ENCODE data around the gene ST8SIA5.

Gene ST8SIA5

GRCh38 chr18:46676182-46676835, 80.5 kb downstream of the ST8SIA5 start:
- DNase-seq (ENCODE audit: extremely low read depth in 1 of 2, low read depth in 1 of 2): no peak

DNA sequence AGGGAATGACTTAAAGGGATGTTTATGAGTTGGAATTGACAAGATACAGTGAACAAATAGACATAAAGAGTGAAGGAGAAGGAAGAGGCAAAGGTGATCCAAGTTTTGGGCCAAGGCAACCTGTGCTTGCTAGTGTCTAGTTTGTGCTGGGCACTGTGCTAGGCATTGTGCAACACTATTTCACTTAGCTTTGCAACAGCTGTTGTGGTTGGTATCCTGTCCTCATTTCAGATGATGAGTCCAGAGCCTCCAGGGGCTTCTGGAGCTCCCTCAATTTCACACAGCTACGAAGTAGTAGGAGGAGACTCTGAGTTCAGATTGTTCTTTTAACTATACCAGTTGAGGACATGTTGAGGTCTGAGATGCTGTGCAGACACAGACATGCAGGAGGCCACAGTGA, 81.7 kb downstream of the ST8SIA5 start:
- DNase-seq (ENCODE audit: extremely low read depth in 1 of 2, low read depth in 1 of 2): no peak

DNA sequence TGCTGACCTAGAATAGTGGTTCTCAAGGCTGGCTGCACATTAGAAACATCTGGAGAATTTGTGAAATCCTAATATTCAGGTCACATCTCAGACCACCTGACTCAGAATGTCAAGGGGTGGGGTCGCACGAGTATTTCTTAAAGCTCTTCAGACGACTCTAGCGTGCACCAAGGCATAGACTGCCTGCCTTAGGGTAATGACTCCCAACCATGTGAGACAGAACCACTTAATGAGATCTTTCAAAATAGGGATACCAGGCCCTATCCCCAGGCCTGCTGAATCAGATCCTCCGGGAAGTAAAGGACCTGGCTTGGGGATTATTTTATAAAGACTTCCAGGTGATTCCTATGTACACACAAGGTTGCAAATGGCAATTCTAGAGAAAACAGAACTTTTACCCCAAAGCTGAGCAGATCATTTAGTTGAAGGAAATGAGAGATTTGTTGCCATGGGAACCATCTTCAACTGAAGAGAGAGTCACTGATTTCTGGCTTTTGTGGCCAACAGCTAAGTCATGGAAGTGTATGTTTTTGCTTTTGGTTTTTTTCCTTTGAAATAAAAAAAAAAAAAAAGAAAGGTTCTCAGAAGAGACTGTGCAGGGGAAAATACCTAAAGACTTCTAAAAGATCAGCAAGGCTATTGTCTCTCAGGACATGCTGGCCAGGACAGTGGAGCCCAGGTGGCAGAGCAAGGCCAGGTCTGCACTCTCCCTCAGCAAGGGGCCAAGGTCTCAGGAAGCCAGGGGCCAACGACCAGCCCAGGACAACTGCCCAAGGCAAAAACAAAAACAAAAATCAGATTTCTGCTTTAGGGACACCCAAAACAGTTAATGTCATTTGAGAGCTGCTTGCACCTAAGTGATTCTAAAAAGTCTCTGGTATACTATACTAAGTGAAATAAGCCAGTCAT, 84.5 kb downstream of the ST8SIA5 start:
- no peak for DNase-seq (ENCODE audit: extremely low read depth in 1 of 2, low read depth in 1 of 2)

GRCh38 chr18:46668694-46669093, 88.2 kb downstream of the ST8SIA5 start:
- no peak for DNase-seq (ENCODE audit: extremely low read depth in 1 of 2, low read depth in 1 of 2)

DNA sequence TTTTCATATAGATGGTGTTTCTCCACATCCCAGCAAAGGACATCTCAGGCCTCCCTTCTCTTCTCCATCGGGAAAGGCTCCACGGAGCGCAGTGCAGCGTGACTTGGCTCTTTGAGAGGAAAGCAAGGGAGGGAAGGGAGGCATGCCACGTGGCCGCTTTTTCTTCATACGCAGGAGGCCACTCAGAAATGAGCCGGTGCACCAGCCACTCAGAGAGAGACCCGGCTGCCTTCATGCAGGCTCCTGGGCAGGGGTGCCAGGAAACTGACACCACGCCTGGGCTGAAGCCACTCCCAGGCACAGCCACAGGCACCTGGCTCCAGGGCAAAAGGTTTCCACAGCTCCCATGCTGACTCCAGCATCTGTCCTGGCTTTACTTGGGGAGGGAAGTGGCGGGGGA, 88.7 kb downstream of the ST8SIA5 start:
- no peak for DNase-seq (ENCODE audit: extremely low read depth in 1 of 2, low read depth in 1 of 2)

- DNase-seq (ENCODE audit: extremely low read depth in 1 of 2, low read depth in 1 of 2): no peak
Observed at GRCh38 chr18:46663539-46663938, 93.3 kb downstream of the ST8SIA5 start.

- no peak for DNase-seq (ENCODE audit: extremely low read depth in 1 of 2, low read depth in 1 of 2)
Observed at GRCh38 chr18:46660957-46661749, 95.7 kb downstream of the ST8SIA5 start.

DNA sequence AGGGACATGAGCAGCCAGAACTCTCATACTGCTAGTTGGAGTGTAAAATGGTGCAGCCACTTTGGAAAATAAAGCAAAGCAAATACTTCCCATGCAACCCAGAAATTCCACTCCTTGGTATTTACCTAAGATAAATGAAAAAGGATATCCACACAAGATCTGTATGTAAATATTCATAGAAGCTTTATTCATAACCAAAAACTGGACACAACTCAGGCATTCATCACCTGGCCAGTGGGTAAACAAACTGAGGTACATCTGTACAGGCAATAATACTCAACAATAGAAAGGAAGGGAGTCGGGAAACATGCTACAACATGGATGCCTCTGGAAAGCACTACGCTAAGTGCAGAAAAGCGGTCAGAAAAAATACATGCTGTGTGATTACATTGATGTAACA, 97.4 kb downstream of the ST8SIA5 start:
- DNase-seq (ENCODE audit: extremely low read depth in 1 of 2, low read depth in 1 of 2): no peak

- DNase-seq (ENCODE audit: extremely low read depth in 1 of 2, low read depth in 1 of 2): no peak
Observed at GRCh38 chr18:46657115-46657955, 99.5 kb downstream of the ST8SIA5 start, which contains the start of gene LOXHD1. TSS of gene LOXHD1 (minus strand) at chr18:46657220. CDS start at chr18:46657033, 187 bp downstream.

- DNase-seq (ENCODE audit: extremely low read depth in 1 of 2, low read depth in 1 of 2): no peak
Observed at GRCh38 chr18:46656326-46657114, 100.3 kb downstream of the ST8SIA5 start.

GRCh38 chr18:46652372-46652771, 104.5 kb downstream of the ST8SIA5 start:
- no peak for DNase-seq (ENCODE audit: extremely low read depth in 1 of 2, low read depth in 1 of 2)

DNA sequence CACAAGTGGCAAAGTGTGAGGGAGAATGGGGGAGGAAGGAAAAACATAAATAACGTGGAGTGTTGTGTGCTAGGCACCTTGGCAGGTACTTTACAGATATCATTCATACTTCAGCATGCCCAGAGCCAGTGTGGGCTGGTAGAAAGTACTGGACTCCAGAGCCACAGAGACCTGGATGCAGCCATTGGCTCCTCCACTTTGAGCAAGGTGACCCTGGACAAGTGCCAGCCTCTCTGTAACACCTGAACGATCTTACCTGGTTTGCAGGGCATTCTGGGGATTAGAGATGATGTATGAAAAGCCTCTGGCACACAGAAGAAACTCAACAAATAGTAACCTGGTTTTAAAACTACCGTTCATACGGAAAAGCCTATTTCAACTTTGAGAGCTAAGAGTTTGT, 106.2 kb downstream of the ST8SIA5 start:
- DNase-seq (ENCODE audit: extremely low read depth in 1 of 2, low read depth in 1 of 2): no peak

DNA sequence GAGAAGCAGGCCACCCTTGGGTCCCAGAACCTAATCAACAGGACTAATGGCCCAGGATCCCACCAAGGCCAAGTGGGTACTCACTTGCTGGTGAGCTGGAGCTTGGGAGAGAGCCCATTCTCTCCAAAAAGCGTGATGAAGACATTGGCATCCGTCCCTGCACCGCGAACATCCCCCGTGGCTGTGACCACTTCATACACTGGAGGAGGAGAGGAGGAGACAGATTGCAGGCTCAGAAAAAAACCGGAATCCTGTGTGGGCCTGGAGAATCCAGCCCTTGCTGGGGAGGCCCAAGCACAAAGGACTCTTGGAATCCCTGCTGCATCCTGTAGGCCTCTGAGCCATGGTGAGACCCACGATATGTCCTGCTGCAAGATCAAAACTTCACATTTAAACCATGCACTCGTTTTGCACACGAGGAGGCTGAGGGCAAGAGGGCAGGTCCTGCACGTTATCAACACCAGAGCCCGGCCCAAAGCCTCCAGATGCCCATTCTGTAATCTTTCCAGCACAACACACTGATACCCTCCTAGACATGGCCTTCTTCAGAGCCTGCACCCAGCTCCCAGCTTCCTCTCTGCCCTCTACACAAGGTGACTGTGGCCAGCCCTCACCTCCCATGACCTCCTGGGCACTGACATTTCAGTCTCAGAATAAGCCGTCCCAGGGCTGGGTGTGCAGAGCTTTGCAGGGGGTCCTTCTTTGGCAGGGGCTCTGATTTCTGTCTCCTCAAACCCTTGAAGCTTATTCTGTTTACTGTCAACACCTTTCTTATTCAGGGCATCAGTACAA, 107.6 kb downstream of the ST8SIA5 start:
- no peak for DNase-seq (ENCODE audit: extremely low read depth in 1 of 2, low read depth in 1 of 2)

DNA sequence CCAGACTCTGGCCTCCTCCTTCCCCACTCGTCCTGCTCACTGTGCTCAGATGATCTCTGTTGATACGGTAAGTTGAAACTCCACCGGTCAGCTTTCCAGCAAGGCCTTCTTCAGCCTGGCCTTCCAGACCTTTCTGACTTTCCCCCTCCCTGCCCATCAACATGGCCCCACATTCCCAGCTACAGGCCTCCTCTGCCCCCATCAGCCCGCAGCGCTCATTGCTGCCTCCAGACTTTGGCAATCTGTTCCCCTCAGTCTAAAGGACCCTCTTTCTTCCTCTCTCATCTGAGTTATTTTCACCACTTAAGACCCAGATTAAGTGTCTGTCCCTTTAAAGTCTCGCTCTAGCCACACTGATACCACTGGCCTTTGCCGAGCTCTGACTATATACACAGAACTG, 110.4 kb downstream of the ST8SIA5 start:
- no peak for DNase-seq (ENCODE audit: extremely low read depth in 1 of 2, low read depth in 1 of 2)

GRCh38 chr18:46642561-46642960, 114.3 kb downstream of the ST8SIA5 start:
- no peak for DNase-seq (ENCODE audit: extremely low read depth in 1 of 2, low read depth in 1 of 2)

GRCh38 chr18:46641917-46642316, 114.9 kb downstream of the ST8SIA5 start:
- no peak for DNase-seq (ENCODE audit: extremely low read depth in 1 of 2, low read depth in 1 of 2)

DNA sequence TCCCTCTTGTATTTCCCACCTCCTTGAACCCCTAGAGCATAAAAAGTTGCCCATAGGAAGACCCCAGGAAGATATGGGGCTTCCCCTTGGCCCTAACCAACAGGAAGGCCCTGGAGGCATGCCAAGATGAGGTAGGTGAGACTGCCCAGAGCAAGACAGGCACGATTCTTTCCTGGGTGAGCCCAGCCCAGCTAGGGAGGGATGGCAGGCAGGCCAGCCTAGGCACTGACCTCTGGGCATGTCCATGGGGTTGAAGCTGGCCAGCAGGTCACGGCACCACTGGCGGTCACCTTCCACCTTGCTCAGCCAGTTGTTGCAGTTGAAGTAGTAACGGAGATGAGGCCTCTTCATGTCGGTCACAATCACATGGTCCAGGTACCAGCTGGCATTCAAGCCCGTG, 117.5 kb downstream of the ST8SIA5 start:
- DNase-seq (ENCODE audit: extremely low read depth in 1 of 2, low read depth in 1 of 2): no peak

DNA sequence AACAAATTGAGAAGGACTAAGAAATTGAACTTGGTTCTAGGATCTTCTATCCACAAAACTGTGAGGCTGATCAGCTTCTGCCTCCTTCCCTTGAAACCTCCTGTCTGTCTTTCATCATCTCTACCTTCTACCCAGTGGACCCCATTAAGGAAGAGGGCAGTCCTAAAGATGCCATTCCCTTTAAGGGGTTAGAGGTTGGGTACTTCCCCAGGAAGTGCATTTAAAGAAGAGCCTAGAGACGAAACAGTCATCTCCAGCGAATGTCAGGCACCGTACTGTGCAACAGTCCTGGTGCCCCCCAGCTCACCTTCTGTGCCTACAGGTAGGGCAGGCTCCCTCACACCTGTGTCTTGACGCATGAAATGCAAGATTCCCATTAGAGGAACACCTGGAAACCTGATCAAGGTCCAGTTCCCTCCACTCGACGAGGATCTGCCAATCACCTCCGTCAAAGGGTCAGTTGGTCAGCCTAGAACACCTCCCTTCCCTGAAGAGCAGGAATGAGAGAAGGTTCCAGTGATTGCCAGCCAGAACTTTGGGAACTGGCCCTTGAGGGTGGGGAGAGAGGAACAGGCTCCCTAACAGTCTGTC, 120.7 kb downstream of the ST8SIA5 start:
- DNase-seq (ENCODE audit: extremely low read depth in 1 of 2, low read depth in 1 of 2): no peak

Measured in activated CD8-positive, alpha-beta memory T cell treated with anti-CD3 and anti-CD28 coated beads for 1 hour (primary cell).